ENCODE results near the gene ITGB8.

The ITGB8 gene

DNA sequence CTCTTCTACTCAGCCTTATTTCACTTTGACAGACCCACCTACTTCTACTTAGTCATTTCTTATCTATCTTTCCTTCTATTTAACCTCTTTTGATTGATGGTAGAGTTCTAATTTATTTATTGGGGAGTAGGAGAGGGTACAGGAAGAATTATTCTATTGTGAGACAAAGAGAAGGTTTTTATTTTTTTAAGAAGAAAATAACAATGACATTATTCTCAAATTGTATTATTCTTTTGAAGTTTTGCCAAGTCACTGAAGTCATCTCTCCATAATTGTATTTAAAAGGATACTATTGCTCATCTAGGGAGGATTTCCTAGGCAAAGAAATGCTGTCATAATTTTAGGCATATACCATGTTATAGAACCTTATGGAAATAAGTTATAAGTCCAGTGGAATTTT lies 52.7 kb downstream of the ITGB8 start:
- no peak for ATAC-seq
- TF ChIP-seq TOX (CRISPR knock-in tag; IDR thresholded peaks at IDR 0.05; ENCODE audit: borderline replicate concordance) (no peak), ZNF565 (CRISPR knock-in tag; conservative IDR thresholded peaks at IDR 0.05; ENCODE audit: low read depth) (no peak), PPARA (CRISPR knock-in tag; IDR thresholded peaks at IDR 0.05; ENCODE audit: borderline replicate concordance) (no peak), ISL1 (CRISPR knock-in tag; IDR thresholded peaks at IDR 0.05) (peak; percentile 98), SNAI2 (CRISPR knock-in tag; IDR thresholded peaks at IDR 0.05) (no peak), POU6F1 (CRISPR knock-in tag; IDR thresholded peaks at IDR 0.05; ENCODE audit: borderline replicate concordance, low read depth) (no peak), ZFP3 (CRISPR knock-in tag; IDR thresholded peaks at IDR 0.05) (peak; percentile 39), ZNF8 (CRISPR knock-in tag; IDR thresholded peaks at IDR 0.05) (no peak), TCF4 (CRISPR knock-in tag; IDR thresholded peaks at IDR 0.05; ENCODE audit: borderline replicate concordance) (no peak), PATZ1 (CRISPR knock-in tag; IDR thresholded peaks at IDR 0.05; ENCODE audit: borderline replicate concordance) (peak; percentile 76; the same call in 1 of the 2 replicates)
- TF ChIP-seq, protein P1, sequence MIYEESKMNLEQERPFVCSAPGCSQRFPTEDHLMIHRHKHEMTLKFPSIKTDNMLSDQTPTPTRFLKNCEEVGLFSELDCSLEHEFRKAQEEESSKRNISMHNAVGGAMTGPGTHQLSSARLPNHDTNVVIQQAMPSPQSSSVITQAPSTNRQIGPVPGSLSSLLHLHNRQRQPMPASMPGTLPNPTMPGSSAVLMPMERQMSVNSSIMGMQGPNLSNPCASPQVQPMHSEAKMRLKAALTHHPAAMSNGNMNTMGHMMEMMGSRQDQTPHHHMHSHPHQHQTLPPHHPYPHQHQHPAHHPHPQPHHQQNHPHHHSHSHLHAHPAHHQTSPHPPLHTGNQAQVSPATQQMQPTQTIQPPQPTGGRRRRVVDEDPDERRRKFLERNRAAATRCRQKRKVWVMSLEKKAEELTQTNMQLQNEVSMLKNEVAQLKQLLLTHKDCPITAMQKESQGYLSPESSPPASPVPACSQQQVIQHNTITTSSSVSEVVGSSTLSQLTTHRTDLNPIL (CRISPR knock-in tag; IDR thresholded peaks at IDR 0.05; ENCODE audit: low read depth), result peak; percentile 96
- TF ChIP-seq, protein P2, sequence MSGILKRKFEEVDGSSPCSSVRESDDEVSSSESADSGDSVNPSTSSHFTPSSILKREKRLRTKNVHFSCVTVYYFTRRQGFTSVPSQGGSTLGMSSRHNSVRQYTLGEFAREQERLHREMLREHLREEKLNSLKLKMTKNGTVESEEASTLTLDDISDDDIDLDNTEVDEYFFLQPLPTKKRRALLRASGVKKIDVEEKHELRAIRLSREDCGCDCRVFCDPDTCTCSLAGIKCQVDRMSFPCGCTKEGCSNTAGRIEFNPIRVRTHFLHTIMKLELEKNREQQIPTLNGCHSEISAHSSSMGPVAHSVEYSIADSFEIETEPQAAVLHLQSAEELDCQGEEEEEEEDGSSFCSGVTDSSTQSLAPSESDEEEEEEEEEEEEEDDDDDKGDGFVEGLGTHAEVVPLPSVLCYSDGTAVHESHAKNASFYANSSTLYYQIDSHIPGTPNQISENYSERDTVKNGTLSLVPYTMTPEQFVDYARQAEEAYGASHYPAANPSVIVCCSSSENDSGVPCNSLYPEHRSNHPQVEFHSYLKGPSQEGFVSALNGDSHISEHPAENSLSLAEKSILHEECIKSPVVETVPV (CRISPR knock-in tag; IDR thresholded peaks at IDR 0.05), result peak; percentile 72; the same call in 1 of the 2 replicates

GRCh38 chr7:20385126-20385525 lies 54.4 kb downstream of the ITGB8 start:
- no peak for TF ChIP-seq ESRRG (CRISPR knock-in tag; IDR thresholded peaks at IDR 0.05)
- no peak for TF ChIP-seq BACH2 (CRISPR knock-in tag; IDR thresholded peaks at IDR 0.05; ENCODE audit: borderline replicate concordance)
- no peak for TF ChIP-seq POU6F1 (CRISPR knock-in tag; IDR thresholded peaks at IDR 0.05; ENCODE audit: borderline replicate concordance, low read depth)
- no peak for TF ChIP-seq ZNF565 (CRISPR knock-in tag; conservative IDR thresholded peaks at IDR 0.05; ENCODE audit: low read depth)
- no peak for TF ChIP-seq ISL1 (CRISPR knock-in tag; IDR thresholded peaks at IDR 0.05)
- TF ChIP-seq ZFP3 (CRISPR knock-in tag; IDR thresholded peaks at IDR 0.05), result no peak
- no peak for TF ChIP-seq ZNF70 (CRISPR knock-in tag; IDR thresholded peaks at IDR 0.05)
- no peak for TF ChIP-seq ZFP30 (CRISPR knock-in tag; IDR thresholded peaks at IDR 0.05)
- TF ChIP-seq PPARA (CRISPR knock-in tag; IDR thresholded peaks at IDR 0.05; ENCODE audit: borderline replicate concordance), result no peak
- TF ChIP-seq TOX (CRISPR knock-in tag; IDR thresholded peaks at IDR 0.05; ENCODE audit: borderline replicate concordance), result no peak
- TF ChIP-seq ZC3H10 (CRISPR knock-in tag; IDR thresholded peaks at IDR 0.05), result no peak
- TF ChIP-seq, protein P3, sequence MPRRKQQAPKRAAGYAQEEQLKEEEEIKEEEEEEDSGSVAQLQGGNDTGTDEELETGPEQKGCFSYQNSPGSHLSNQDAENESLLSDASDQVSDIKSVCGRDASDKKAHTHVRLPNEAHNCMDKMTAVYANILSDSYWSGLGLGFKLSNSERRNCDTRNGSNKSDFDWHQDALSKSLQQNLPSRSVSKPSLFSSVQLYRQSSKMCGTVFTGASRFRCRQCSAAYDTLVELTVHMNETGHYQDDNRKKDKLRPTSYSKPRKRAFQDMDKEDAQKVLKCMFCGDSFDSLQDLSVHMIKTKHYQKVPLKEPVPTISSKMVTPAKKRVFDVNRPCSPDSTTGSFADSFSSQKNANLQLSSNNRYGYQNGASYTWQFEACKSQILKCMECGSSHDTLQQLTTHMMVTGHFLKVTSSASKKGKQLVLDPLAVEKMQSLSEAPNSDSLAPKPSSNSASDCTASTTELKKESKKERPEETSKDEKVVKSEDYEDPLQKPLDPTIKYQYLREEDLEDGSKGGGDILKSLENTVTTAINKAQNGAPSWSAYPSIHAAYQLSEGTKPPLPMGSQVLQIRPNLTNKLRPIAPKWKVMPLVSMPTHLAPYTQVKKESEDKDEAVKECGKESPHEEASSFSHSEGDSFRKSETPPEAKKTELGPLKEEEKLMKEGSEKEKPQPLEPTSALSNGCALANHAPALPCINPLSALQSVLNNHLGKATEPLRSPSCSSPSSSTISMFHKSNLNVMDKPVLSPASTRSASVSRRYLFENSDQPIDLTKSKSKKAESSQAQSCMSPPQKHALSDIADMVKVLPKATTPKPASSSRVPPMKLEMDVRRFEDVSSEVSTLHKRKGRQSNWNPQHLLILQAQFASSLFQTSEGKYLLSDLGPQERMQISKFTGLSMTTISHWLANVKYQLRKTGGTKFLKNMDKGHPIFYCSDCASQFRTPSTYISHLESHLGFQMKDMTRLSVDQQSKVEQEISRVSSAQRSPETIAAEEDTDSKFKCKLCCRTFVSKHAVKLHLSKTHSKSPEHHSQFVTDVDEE (CRISPR knock-in tag; IDR thresholded peaks at IDR 0.05), result no peak
- no peak for TF ChIP-seq CSDC2 (CRISPR knock-in tag; IDR thresholded peaks at IDR 0.05)
- no peak for TF ChIP-seq OSR1 (CRISPR knock-in tag; IDR thresholded peaks at IDR 0.05)
- no peak for TF ChIP-seq ZNF8 (CRISPR knock-in tag; IDR thresholded peaks at IDR 0.05)
- no peak for TF ChIP-seq SNAI2 (CRISPR knock-in tag; IDR thresholded peaks at IDR 0.05)
- TF ChIP-seq, protein P1 (CRISPR knock-in tag; IDR thresholded peaks at IDR 0.05; ENCODE audit: low read depth), result no peak
- peak; percentile 47; the same call in 2 of the 3 replicates for ATAC-seq
